NCI-H187 (cell line): Measurements from ENCODE around the gene TET3.

Experiments
- DNase-seq, 2 experiments: peaks; one replicate each; lab custom pipeline; 2025; lab: John Stamatoyannopoulos, UW

TET3 gene

GRCh38 chr2:73987109-73987947, 2.6 kb downstream of the TET3 start:
- no peak for DNase-seq

GRCh38 chr2:73987948-73988700, 3.4 kb downstream of the TET3 start:
- DNase-seq, result no peak

GRCh38 chr2:73989972-73990371, 5.3 kb downstream of the TET3 start:
- no peak for DNase-seq

- no peak for DNase-seq
These were observed 5.8 kb downstream of the TET3 start for GRCh38 chr2:73990531-73990930.

GRCh38 chr2:73992036-73992435, 7.3 kb downstream of the TET3 start:
- no peak for DNase-seq

GRCh38 chr2:73993376-73993775, 8.7 kb downstream of the TET3 start:
- DNase-seq, result no peak

- no peak for DNase-seq
These were observed 9.1 kb downstream of the TET3 start for GRCh38 chr2:73993778-73994177.

- DNase-seq, result no peak
These were observed 9.6 kb downstream of the TET3 start for GRCh38 chr2:73994178-73994831.

- DNase-seq, result no peak
These were observed 11.1 kb downstream of the TET3 start for GRCh38 chr2:73995810-73996209.

GRCh38 chr2:73997813-73998212, 13.1 kb downstream of the TET3 start:
- DNase-seq, result no peak

- DNase-seq, result no peak
These were observed 13.7 kb downstream of the TET3 start for GRCh38 chr2:73998451-73998850.

- no peak for DNase-seq
These were observed 14.2 kb downstream of the TET3 start for GRCh38 chr2:73998933-73999332.

GRCh38 chr2:73999881-74000597, 15.3 kb downstream of the TET3 start:
- DNase-seq, result no peak

- no peak for DNase-seq
These were observed 16.0 kb downstream of the TET3 start for GRCh38 chr2:74000666-74001065.

- no peak for DNase-seq
These were observed 16.4 kb downstream of the TET3 start for GRCh38 chr2:74001121-74001520.

GRCh38 chr2:74001781-74002504, 17.2 kb downstream of the TET3 start:
- no peak for DNase-seq

GRCh38 chr2:74002505-74003421, 18.1 kb downstream of the TET3 start:
- peak; percentile 12 to 63 for DNase-seq

- no peak for DNase-seq
These were observed 18.9 kb downstream of the TET3 start for GRCh38 chr2:74003494-74004211.
